Panc1 (cell line): ENCODE measurements around the gene MT1E.

Source experiments
- CTCF ChIP-seq: fragments of 450-650 bp; IDR thresholded peaks from 2 replicates; pipeline ENCODE4 v1.5.1; 2017; ENCODE audit warnings: mild to moderate bottlenecking
- POLR2AphosphoS5 ChIP-seq: IDR thresholded peaks from 2 replicates; pipeline ENCODE4 v1.6.1; 2012; ENCODE audit warnings: mild to moderate bottlenecking, low read depth, low read length, moderate library complexity

- TF ChIP-seq CTCF (no peak), POLR2AphosphoS5 (no peak)
These were observed 7.3 kb downstream of the MT1E start for GRCh38 chr16:56632848-56633365.
